ENCODE measurements around the gene PIM2. TPM values are rescaled to one million over a fixed set of nuclear protein-coding genes. Genes with fewer than 3 reads are reported as not detected.

The PIM2 gene
- total and polyA plus RNA-seq, 4 donors = 4.5 to 28.3 (median 6.9) TPM

DNA sequence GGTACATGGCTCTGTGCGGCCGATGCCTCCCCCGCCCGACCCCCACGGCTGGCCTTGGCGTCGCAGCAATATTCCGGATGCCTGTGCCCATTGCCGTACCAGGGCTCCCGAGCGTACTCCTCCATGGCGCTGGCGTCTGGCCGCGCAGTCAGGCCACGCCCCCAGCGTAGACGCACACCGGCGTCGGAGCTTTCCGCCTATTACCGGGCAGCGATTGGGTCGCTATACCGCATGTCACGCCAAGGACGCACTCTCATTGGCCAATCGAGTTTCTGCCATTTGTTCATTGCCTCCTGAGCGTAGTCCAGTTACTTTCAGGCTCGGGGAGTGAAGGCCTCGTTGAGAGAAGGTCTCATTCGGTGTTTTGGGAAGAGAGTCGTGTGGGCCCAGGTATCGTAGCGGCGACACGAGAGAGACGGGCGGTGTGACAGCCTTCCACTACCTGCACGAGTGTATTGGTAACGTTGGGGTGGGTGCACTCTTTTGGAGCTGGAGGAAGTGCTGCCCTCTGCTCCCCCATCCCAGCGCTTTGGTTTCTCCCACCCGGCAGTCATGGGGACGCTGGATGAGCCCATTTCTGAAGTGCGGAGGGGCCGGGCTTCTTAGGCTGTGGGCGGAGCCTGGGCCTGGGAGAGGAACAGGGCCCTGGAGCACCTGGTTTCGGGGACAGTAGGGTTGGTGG is 21.1 kb downstream of the PIM2 start, which contains the start of the genes PQBP1 and TIMM17B:
Gene PQBP1, plus strand, starts transcription at position 306 of the 682 bp plus-strand sequence. CDS start 580 bp downstream, outside the sequence.
Gene TIMM17B, minus strand, starts transcription at position 144 of the 682 bp plus-strand sequence. Its CDS starts 19 bp downstream, at position 125.
- no peaks in the 10 kb centered on the region for H3K27me3 ChIP-seq (ENCODE audit: control insufficient read depth in 4 of 4, insufficient read depth in 4 of 4, low read length in 3 of 4)
- peak within 1 kb of the TSS; percentile 97 to 98 for H3K27ac ChIP-seq (ENCODE audit: low read depth in 1 of 2, low read length in 2 of 2)
- under 1% methylated on average over 49 of the region's 49 CpGs for WGBS
- H3K4me3 ChIP-seq (ENCODE audit: low read depth in 1 of 3, low read length in 3 of 3) = peak within 1 kb of the TSS; percentile 63 to 85 (median 85)
- TF ChIP-seq NR2F2 (IDR thresholded peaks at IDR 0.05) = no peak
- TF ChIP-seq, protein P1, sequence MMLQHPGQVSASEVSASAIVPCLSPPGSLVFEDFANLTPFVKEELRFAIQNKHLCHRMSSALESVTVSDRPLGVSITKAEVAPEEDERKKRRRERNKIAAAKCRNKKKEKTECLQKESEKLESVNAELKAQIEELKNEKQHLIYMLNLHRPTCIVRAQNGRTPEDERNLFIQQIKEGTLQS (IDR thresholded peaks at IDR 0.05) = no peak
- TF ChIP-seq, protein P2, sequence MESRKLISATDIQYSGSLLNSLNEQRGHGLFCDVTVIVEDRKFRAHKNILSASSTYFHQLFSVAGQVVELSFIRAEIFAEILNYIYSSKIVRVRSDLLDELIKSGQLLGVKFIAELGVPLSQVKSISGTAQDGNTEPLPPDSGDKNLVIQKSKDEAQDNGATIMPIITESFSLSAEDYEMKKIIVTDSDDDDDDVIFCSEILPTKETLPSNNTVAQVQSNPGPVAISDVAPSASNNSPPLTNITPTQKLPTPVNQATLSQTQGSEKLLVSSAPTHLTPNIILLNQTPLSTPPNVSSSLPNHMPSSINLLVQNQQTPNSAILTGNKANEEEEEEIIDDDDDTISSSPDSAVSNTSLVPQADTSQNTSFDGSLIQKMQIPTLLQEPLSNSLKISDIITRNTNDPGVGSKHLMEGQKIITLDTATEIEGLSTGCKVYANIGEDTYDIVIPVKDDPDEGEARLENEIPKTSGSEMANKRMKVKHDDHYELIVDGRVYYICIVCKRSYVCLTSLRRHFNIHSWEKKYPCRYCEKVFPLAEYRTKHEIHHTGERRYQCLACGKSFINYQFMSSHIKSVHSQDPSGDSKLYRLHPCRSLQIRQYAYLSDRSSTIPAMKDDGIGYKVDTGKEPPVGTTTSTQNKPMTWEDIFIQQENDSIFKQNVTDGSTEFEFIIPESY (IDR thresholded peaks at IDR 0.05) = no peak
- TF ChIP-seq, protein P3, sequence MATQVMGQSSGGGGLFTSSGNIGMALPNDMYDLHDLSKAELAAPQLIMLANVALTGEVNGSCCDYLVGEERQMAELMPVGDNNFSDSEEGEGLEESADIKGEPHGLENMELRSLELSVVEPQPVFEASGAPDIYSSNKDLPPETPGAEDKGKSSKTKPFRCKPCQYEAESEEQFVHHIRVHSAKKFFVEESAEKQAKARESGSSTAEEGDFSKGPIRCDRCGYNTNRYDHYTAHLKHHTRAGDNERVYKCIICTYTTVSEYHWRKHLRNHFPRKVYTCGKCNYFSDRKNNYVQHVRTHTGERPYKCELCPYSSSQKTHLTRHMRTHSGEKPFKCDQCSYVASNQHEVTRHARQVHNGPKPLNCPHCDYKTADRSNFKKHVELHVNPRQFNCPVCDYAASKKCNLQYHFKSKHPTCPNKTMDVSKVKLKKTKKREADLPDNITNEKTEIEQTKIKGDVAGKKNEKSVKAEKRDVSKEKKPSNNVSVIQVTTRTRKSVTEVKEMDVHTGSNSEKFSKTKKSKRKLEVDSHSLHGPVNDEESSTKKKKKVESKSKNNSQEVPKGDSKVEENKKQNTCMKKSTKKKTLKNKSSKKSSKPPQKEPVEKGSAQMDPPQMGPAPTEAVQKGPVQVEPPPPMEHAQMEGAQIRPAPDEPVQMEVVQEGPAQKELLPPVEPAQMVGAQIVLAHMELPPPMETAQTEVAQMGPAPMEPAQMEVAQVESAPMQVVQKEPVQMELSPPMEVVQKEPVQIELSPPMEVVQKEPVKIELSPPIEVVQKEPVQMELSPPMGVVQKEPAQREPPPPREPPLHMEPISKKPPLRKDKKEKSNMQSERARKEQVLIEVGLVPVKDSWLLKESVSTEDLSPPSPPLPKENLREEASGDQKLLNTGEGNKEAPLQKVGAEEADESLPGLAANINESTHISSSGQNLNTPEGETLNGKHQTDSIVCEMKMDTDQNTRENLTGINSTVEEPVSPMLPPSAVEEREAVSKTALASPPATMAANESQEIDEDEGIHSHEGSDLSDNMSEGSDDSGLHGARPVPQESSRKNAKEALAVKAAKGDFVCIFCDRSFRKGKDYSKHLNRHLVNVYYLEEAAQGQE (IDR thresholded peaks at IDR 0.05) = peak; percentile 55
- TF ChIP-seq HNF4A (conservative IDR thresholded peaks at IDR 0.05) = peak; percentile 36 to 59
- TF ChIP-seq, protein P4, sequence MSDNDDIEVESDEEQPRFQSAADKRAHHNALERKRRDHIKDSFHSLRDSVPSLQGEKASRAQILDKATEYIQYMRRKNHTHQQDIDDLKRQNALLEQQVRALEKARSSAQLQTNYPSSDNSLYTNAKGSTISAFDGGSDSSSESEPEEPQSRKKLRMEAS (IDR thresholded peaks at IDR 0.05) = peak; percentile 66
- TF ChIP-seq FOXA2 (IDR thresholded peaks at IDR 0.05) = no peak
- peak; percentile 90 for TF ChIP-seq YY1 (IDR thresholded peaks at IDR 0.05)
- peak in 1 of 2 donors; percentile 26 for TF ChIP-seq RAD21 (IDR thresholded peaks at IDR 0.05)
- TF ChIP-seq TAF1 (conservative IDR thresholded peaks at IDR 0.05) = peak; percentile 80
- peak in 1 of 2 donors; percentile 30 for TF ChIP-seq GABPA (IDR thresholded peaks at IDR 0.05 in 1 of 2, conservative IDR thresholded peaks at IDR 0.05 in 1 of 2)
- TF ChIP-seq EGR1 (IDR thresholded peaks at IDR 0.05; ENCODE audit: low read depth in 2 of 2) = peak in 1 of 2 donors; percentile 25
- TF ChIP-seq, protein P5, sequence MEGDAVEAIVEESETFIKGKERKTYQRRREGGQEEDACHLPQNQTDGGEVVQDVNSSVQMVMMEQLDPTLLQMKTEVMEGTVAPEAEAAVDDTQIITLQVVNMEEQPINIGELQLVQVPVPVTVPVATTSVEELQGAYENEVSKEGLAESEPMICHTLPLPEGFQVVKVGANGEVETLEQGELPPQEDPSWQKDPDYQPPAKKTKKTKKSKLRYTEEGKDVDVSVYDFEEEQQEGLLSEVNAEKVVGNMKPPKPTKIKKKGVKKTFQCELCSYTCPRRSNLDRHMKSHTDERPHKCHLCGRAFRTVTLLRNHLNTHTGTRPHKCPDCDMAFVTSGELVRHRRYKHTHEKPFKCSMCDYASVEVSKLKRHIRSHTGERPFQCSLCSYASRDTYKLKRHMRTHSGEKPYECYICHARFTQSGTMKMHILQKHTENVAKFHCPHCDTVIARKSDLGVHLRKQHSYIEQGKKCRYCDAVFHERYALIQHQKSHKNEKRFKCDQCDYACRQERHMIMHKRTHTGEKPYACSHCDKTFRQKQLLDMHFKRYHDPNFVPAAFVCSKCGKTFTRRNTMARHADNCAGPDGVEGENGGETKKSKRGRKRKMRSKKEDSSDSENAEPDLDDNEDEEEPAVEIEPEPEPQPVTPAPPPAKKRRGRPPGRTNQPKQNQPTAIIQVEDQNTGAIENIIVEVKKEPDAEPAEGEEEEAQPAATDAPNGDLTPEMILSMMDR (IDR thresholded peaks at IDR 0.05; ENCODE audit: low read depth, low read length, missing input control) = no peak
- TF ChIP-seq SP1 (IDR thresholded peaks at IDR 0.05) = peak; percentile 62
- H3K9ac ChIP-seq (ENCODE audit: low read depth in 1 of 2, low read length in 2 of 2) = peak within 1 kb of the TSS; percentile 78 to 92
- H3K9me3 ChIP-seq (ENCODE audit: control insufficient read depth in 4 of 4, low read length in 3 of 4) = no peaks in the 10 kb centered on the region
- peaks cover 6 to 12% (median 10%) of the 10 kb centered on the region in 4 donors for H3K4me1 ChIP-seq (ENCODE audit: control insufficient read depth in 4 of 4, insufficient read depth in 4 of 4, low read length in 3 of 4)
- peaks cover 2 to 22% (median 5%) of the 10 kb centered on the region in 4 donors for H3K36me3 ChIP-seq (ENCODE audit: control insufficient read depth in 4 of 4, insufficient read depth in 3 of 4, low read depth in 1 of 4, low read length in 3 of 4)
- peak; percentile 86 for DNase-seq (ENCODE audit: low spot score)

Data from liver (tissue), 9 donors.